ENCODE results near the gene SOCS1.

The SOCS1 gene

DNA sequence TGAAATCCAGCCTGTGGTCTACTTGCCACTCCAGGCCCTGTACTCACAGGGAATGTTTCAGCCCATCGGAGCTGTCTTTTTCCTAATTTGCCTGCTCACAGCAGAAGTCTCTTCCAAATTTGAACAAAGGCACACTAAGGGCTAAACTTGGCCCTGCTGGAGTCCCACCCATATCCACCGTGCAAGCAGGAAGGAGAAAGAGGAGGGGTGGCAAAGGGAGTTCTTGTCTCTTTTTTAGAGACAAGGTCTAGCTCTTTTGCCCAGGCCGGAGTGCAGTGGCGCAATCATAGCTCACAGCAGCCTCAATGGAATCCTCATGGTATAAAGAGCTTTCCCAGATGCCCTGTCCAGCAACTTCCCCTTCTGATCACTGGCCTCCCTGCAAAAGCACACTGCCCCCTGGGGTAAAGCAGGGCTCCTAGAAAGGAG is 27.8 kb upstream of the SOCS1 start:
- DNase-seq: no peak

DNA sequence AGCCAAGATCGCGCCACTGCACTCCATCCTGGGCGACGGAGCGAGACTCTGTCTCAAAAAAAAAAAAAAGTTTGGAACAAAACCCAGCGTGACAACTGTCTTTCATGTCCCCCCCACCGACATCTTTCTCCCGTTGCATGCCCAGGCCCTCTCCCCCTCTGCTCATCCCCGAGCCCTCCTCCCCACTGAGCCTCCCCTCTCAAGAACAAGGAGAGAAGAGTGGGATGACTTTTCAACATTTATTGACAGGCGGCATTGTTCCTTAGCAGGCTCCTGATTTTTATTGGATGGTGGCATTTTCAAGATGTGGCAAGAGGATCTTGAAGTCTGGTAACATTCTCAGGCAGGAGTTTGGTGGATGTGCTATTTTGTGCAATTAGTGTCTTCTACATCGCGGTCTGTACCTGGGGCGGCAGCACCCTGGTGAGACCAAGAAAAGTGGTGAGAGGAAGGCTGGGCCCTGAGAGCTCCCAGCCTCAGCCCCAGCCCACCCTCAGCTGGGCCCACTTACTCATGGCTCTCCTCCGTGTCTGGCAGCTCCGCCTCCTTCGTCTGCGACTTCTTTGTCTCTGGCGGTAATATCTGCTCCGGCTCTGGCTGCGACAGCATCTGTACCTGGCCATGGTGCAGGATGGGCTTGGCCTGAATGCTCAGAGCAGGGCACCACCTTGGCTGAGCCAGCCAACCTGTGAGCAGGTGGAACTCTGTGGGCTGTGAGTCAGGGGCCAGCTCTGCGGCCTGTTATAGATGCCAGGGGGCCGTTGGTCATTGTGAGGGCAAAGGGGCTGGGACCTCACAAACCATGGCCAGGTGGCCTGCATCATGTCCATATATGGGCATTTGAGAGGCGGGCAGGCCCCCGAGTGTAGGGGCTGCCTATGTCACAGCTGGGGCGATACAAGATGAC is 24.9 kb upstream of the SOCS1 start, which contains the start of gene PRM1:
Gene PRM1 (minus strand): TSS at position 715 of the 907 bp plus-strand sequence. CDS start 92 bp downstream, at position 623.
- no peak for DNase-seq

DNA sequence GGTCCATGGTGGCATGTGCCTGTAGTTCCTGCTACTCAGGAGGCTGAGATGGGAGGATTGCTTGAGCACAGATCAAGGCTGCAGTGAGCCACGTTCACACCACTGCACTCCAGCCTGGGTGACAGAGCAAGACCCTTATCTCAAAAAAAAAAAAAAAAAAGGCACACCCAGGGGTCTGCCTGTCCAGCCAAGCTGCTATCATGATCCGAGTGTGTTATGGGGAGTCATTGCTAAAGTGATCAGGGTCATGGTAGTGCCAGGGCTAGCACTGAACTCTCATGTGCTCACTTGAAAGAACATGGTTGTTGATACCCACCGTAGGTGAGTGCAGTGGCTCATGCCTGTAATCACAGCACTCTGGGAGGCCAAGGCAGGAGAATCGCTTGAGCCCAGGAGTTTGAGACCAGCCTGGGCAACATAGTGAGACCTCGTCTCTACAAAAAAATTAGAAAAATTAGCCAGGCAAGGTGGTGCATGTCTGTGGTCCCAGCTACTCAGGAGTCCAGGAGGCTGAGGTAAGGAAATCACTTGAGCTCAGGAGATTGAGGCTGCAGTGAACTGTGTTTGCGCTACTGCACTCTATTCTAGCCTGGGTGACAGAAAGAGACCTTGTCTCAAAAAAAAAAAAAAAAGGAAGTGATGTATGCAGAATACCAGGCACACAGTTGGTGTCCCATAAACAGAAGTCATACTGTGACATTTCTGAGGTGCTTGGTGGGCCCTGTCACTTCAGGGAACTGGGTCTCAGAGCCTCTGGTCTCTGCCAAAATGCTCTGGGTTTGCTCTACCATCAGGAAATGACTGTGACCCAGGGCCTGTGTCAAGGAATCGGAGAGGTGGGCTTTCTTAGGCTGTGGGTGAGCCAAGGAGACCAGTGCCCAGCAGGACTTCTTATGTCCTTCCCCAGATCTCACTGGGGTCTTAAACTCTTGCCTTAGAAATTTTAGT is 23.0 kb upstream of the SOCS1 start:
- DNase-seq: no peak

DNA sequence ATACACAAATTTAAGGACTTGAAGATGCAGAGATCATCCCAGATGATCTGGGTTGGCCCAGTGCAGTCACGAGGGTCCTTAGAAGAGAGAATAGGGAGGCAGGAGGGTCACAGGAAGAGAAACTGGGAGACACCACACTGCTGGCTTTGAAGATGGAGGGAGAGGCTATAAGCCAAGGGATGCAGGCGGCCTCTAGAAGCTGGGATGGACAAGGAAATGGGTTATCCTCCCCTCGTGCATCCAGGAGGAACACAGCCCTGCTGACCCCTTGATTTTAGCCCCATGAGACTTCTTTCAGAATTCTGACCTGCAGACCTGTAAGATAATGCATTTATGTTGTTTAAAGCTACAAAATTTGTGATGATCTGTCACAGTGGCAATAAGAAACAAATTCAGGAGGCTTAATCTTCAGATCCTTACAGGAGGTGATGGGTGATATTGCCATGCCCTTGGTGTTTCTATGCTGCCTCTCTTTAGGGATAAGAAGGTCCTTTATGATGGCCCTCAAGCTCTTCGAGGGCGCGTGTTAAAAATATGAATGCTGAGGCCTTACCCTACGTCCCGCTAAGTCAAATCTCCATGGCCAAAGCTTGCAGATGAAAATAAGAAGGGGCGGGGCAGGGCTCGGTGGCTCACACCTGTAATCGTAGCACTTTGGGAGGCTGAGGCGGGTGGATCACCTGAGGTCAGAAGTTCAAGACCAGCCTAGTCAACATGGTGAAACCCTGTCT is 21.8 kb upstream of the SOCS1 start:
- DNase-seq: no peak

DNA sequence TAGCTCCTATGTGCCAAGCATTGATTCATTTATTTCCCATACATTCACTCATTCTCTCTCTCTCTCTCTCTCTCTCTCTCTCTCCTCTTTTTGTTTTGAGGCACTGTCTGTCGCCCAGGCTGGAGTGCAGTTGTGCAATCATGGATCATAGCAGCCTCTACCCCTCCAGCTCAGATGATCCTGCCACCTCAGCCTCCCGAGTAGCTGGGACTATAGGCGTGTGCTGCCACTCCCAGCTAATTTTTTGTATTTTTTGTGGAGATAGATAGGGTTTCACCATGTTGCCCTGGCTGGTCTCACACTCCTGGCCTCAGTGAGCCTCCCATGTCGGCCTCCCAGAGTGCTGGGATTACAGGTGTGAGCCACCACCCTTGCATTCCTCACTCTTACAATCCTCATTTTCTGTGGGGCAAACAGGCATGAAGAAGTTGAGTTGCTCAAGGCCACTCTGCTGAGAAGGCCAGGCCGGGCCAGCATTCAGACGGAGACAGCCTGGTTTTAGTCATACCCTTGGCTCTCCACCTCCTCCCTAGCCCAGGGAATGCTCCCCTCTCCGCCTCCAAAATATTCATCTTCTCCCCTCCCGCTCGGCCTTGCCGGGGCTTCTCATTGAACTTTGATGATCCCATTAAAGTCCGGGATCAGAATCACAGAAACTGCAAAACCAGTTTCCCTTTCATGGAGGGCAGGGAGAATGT is 21.0 kb upstream of the SOCS1 start:
- DNase-seq: no peak

DNA sequence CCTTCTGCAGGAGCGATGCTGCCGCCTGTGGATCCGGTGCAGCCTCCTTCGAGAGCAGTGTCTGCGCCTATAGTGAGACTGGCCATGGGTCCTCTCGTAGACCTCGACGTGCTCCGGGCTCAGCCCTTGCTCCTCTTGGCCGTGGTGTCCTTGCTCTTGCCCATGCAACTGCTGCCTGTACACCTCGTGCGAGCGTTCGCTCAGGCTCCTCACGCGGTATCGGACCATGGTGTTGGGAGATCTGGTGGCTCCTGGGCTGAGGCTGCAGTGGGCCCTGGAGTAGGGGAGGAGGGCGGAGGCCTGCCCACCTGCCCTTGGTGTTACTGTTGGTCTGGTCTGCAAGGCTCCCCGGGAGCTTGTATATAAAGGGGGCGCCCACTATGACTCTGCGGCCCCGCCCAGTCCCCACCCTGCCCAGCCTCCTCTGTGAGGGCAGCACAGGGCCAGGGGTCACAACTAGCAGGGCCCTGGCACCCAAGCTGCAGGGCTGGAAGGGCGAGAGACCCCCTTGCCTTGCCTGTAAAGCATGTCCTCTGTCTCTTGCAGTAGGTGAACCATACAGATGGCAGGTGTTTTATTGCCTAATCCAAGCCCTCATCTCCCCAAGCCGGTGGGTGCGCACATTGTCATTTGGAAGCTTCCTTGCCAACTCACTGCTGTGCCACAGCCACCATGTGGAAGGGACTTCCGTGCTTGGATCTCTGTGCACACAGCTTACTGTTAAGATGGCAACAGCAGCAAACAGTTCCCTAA is 20.3 kb upstream of the SOCS1 start, which contains the start of gene PRM2:
Gene PRM2 (minus strand): TSS at position 338 of the 753 bp plus-strand sequence. CDS start 110 bp downstream, at position 228.
- no peak for DNase-seq

DNA sequence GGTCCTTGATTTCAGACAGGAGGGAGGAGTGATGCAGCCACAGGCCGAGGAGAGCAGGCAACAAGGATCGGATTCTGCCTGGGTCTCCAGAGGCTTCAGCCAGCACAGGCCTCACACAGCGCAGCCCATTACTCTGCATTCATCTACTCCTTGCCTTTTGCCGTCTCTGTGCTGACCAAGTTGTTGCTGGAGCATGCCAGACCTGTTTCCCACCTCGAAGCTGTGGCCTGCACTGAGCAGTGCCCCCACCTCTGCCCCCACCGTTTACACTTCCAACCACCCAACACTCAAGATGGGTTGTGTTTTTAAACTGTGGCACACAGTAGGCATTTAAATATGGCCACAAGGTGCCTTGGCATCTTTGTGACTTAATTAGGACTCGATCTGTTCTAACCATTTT is 19.0 kb upstream of the SOCS1 start:
- no peak for DNase-seq

DNA sequence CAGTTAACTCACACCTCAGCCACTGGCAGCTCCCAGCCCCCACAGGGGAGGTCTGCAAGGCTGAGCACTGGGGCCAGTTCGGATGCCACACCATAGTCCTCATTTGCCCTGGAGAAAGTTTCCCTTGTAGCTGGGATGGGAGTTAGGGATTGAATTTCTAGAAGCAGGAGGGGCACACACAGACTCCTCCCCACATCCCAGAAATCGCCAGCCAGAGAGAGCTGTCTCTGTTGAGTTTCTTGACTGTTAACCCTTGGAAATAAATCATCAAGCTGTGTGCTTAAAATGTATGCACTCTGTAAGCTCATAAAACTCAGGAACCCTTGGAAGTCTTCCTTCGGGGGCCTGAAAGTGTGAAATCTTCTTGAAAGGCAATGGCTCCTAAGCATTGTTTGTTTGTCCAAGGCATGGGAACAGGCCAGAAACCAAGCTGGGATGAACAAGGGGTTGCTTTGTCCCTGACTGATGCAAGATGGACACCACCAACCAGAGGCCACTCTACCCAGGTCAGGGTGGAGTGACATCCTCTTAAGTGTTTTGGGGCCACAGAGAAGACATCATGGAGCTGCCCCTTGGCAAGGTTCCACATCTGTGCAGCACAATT is 17.8 kb upstream of the SOCS1 start:
- DNase-seq: no peak

DNA sequence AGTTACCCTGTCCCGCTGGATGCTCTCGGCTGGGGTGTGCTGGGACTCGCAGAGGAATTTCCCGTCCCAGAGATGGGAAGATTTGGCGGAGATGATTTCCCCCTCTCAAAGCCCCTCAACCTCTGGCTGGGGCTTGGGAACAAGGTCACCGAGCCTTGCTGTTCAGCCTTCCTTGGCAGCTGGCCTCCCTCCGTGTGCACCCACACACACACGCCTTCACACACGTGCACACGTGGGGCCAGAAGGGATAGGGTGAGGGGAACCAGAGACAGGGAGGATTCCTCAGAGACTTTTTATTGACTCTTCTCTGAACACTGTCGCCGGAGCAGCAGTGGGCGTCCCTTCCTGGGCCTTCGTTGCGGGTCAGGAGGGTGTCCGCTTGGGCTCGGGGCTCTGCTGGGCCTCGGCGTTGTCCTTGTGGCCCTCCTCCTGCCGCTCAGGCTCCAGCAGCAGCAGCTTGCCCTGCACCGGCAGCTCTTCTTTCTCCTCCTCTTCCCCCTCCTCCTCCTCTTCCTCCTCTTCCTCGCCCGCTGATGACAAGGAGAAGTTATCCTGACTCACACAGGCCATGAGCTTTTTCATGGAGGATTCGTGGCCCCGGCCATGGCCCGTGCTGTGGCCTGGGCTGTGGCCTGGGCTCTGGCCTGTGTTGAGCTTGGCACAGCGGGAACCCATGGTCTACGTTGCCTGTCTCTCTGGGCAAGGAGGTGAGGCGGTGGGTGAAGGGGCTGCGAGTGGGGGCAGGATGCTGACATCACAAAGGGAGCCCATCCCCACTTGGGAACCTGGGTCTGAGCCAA is 17.1 kb upstream of the SOCS1 start, which contains the start of gene PRM3:
Gene PRM3 (minus strand): TSS at position 709 of the 800 bp plus-strand sequence. CDS start 34 bp downstream, at position 675.
- DNase-seq: no peak

DNA sequence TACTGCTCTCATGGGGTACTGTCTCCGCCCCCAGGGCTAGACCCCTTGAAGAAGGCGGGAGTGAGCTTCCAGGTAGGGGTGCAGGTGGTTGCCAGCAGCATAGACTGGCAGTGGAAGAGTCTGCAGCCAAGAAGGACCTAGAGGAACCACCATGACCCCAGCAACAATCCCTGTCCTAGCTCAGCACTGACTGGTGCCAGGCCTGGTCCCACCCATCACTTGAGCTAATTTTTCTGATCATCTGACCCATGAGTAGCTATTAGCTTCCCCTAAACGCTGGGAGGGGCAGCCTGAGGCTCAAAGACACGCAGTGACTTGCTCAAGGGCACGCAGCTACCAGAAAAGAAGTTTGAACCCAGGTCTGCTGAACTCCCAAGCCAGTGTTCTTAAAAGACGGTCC is 16.5 kb upstream of the SOCS1 start:
- no peak for DNase-seq

DNA sequence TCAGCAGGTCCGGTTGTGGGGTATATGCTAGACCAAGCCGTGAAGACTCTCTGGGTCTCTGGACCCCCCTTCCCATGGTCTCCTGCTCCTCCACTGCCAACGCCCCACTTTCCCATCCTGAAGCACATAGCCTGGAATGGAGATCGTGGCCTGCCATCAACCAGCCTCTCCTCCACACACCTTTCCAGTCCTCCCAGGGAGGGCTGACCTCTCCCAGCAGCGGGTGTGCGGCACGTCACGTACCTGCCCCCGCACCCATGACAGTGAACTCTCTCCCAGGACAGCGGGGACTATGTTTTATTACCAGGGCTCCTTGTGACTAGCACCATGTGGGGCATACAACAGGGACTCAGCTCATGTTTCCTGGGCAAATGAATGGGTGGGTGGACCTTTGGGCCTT is 15.6 kb upstream of the SOCS1 start:
- DNase-seq: no peak

DNA sequence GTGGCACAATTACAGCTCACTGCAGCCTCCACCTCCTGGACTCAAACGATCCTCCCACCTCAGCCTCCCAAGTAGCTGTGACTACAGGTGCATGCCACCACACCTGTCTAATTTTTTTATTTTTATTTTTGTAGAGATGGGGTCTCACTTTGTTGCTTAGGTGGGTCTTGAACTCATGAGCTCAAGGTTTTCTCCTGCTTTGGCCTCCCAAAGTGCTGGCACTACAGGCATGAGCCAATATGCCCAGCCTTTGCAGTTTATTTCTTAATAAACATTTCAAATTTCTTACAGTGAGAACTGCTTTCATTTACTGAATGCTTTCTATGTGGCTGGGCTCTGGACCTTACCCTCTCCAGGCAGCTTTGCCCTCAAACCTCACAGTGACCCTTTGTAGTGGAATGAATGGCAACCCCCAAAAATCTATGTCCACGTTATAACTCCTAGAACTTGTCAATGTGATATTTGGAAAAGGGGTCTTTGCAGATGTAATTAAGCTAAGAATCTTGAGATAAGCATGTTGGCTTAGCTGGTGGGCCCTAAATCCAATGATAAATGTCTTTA is 14.7 kb upstream of the SOCS1 start:
- DNase-seq: no peak

DNA sequence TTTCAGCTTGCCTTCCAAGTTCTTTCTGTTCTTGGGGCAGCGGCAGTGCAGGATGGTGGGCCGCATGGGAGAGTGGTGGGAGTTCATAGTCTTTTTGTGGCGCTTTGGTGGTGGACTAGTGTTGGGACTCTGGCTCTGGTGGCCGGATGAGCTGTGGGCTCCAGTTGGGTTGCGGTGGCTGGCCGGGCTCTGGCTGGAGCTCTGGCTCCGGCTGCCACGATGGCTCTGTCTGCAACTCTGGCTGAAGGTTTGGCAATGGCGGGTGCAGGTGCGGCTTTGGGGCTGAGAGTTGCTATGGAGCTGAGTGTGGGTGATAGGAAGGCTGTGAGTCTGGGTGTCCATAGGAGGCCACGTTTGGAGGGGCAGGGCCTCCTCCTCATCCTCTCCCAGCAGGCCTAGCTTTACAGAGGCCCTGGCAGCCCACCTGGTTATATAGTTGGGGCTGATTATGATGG is 12.9 kb upstream of the SOCS1 start, which contains the start of gene TNP2:
Gene TNP2 (minus strand): TSS at position 405 of the 455 bp plus-strand sequence. CDS start 63 bp downstream, at position 342.
- no peak for DNase-seq

DNA sequence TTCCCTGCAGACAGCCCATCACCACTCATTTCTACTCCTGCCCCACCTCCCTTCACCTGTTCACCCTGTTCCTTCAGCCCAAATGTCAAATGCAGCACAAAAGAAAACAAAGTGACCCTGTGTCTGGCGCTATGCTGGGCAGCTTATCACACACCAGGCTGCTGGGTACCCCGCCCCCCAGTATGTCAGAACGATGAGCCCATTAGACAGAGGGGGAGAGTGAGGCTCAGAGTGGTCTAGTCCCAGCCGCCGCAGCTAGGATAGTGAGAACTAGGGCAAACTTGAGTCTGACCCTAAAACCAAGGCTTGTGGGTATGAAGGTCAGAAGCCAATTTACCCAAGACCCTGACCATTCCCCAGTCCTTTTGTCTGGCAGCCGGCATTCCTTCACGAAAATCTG is 9.1 kb upstream of the SOCS1 start:
- DNase-seq: no peak

DNA sequence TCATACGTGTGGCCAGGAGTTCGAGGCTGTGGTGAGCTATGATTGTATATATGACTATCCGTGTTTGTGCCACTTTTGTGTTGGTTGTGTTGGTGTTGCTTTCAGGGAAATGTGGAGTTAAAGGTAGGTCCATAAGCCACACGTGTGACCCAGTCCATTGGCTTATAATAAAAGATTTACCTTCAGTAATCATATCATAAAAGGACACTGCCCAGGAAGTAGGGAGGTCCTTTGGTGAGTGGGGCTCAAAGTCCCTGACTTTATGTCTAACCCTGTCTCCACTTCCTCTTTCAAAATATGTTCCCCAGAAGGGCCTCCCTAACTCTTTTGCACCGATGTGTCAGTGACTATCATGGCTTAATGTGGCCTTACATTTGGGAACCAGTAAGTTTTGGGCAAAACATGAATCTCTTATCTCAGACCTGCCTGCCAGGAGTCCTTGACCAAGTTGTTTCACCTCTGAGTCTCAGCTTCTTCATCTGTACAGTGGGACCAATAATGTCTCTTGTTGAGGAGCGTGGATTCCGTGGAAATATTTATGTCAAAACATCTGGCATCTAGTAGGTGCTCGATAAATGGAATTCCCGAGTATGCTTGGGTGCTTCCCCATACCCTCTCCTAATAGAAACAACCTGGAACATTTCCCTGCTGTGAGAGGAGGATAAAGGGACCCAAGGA is 8.3 kb upstream of the SOCS1 start:
- no peak for DNase-seq

DNA sequence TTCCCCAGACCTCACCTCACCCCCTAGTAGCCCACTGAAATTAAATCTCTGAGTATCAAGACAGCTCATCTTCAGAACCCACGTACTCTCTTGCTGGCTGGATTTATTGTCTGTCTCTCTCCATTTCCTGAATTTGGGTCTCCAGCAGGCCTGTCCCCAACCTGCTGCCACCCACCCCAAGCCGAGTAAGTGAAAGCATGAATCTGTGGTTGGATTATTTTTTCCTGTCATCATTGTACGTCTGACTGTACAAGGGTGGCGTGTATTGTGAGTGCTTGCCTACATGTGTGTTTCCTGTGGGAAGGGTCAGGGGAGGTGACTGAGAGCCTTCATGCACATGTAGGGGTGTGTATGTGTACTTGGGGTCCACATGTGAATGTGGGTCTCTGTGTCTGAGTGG is 7.7 kb upstream of the SOCS1 start:
- DNase-seq: no peak

DNA sequence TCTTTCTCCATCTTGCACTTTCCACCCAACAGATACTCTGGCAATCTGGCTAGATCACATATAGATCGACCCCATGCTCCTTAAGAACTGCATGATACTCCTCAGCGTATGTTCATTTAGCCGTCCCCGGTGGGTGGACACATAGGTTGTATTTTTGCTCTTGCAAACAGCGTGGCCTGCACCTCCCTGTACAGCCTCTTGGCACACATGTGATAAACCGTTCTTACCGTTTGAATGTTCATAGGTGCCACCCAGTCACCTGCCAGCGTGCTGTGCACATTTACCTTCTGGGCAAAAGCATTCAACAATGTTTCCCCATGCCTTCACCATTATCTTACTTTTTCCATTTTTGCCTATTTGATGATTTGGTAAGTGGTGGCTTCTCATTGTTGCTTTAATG is 6.9 kb upstream of the SOCS1 start:
- no peak for DNase-seq

DNA sequence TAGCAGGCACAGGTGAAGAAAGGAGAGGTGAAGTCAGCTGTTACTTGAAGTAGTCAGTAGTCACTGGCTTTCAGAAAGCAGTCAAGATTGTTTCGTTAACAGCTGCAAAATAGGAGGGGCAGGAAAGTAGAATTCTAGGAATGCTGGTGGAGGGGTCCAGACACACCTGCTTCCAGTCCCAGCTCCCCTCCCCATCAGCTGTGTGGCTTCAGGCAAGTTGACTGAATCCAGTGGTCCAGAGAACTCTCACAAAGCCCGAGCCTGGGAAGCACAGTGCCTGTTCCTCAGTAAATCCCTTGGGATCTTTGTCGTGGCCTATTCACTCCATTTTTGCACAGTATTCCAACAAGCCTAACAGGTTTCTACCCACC is 4.6 kb upstream of the SOCS1 start:
- no peak for DNase-seq
